ENCODE results near the gene SPEF2.

- no peak for TF ChIP-seq CTCF (IDR thresholded peaks at IDR 0.05)
- no peak for TF ChIP-seq POLR2A (IDR thresholded peaks at IDR 0.05)
- TF ChIP-seq POLR2AphosphoS5 (IDR thresholded peaks at IDR 0.05; ENCODE audit: insufficient read depth in 1 of 2, low read depth in 1 of 2), result no peak
These were observed 55.3 kb downstream of the SPEF2 start for GRCh38 chr5:35672995-35673394.

Measured in vagina (tissue), 2 donors.